DND-41 (cell line): ENCODE results near the gene CCNL1.
A peak's percentile ranks its signal among the peaks of the same experiment; 100 is the strongest.

Experiments
- ATAC-seq: fragments of 200-7000 bp; cut with Tn5 transposase; 3 replicates; pipeline ENCODE4 v1.9.1; 2021; ENCODE audit warnings: low read depth; ENCODE audit not compliant: insufficient read depth
- DNase-seq: peaks from one replicate; pipeline ENCODE4 v3.0.0-alpha.2; 2020
- H2AFZ ChIP-seq: 2 replicates; pipeline ENCODE4 v1.6.0; 2012; ENCODE audit warnings: low read depth, low read length
- H3K27ac ChIP-seq: 2 replicates; pipeline ENCODE4 v1.5.1; 2012; ENCODE audit warnings: low read length, inconsistent platforms
- H3K27me3 ChIP-seq: fragments of 200-600 bp; sonication (generic); 2 replicates; pipeline ENCODE4 v1.6.0; 2012; ENCODE audit warnings: low read length, mild to moderate bottlenecking, inconsistent platforms; ENCODE audit not compliant: insufficient read depth, poor library complexity
- H3K36me3 ChIP-seq: 2 replicates; pipeline ENCODE4 v1.5.1; 2012; ENCODE audit warnings: low read length, inconsistent platforms; ENCODE audit not compliant: insufficient read depth
- H3K4me1 ChIP-seq: 2 replicates; pipeline ENCODE4 v1.5.1; 2012; ENCODE audit warnings: mild to moderate bottlenecking, low read length; ENCODE audit not compliant: insufficient read depth
- H3K4me2 ChIP-seq: 2 replicates; pipeline ENCODE4 v1.6.0; 2012; ENCODE audit warnings: mild to moderate bottlenecking, moderate library complexity, low read length, inconsistent platforms; ENCODE audit not compliant: insufficient read depth
- H3K4me3 ChIP-seq, 2 experiments: fragments of 200-600 bp in 1 of 2; shearing (Covaris generic) in 1 of 2; 2 replicates each; pipeline ENCODE4 v1.5.1; 2012 to 2016; ENCODE audit warnings: inconsistent platforms in 2 of 2, low read length in 2 of 2, mild to moderate bottlenecking in 2 of 2, low read depth in 1 of 2, moderate library complexity in 1 of 2
- H3K79me2 ChIP-seq: 2 replicates; pipeline ENCODE4 v1.6.0; 2012; ENCODE audit warnings: low read length, inconsistent platforms; ENCODE audit not compliant: insufficient read depth
- H3K9ac ChIP-seq: 2 replicates; pipeline ENCODE4 v1.6.0; 2012; ENCODE audit warnings: low read depth, mild to moderate bottlenecking, inconsistent platforms, low read length, moderate library complexity
- H3K9me3 ChIP-seq: 2 replicates; pipeline ENCODE4 v1.5.1; 2012; ENCODE audit warnings: low read length, moderate library complexity, mild to moderate bottlenecking, inconsistent platforms; ENCODE audit not compliant: insufficient read depth, severe bottlenecking
- H4K20me1 ChIP-seq: 2 replicates; pipeline ENCODE4 v1.6.0; 2012; ENCODE audit warnings: low read length; ENCODE audit not compliant: insufficient read depth
- CTCF ChIP-seq: IDR thresholded peaks from 2 replicates; pipeline ENCODE4 v1.5.1; 2012; ENCODE audit warnings: borderline replicate concordance, low read length, moderate library complexity, mild to moderate bottlenecking; ENCODE audit not compliant: poor library complexity, severe bottlenecking; ENCODE audit errors: extremely low read depth
- EZH2 ChIP-seq: IDR thresholded peaks from 3 replicates; pipeline ENCODE4 v1.6.1; 2012; ENCODE audit warnings: borderline replicate concordance, low read depth, mild to moderate bottlenecking, moderate library complexity, low read length, inconsistent platforms; ENCODE audit not compliant: severe bottlenecking

CCNL1 gene

GRCh38 chr3:157145606-157146322, 14.2 kb downstream of the CCNL1 start:
- Histone ChIP-seq H3K4me2 (no peak overlapping the region), H3K4me1 (no peaks in the 10 kb centered on the region), H4K20me1 (peaks cover 14% of the 10 kb centered on the region; the same call in 1 of the 2 replicates), H3K9ac (no peak overlapping the region), H3K9me3 (no peaks in the 10 kb centered on the region), H3K27me3 (no peaks in the 10 kb centered on the region), H3K27ac (no peak overlapping the region), H3K4me3 (no peak overlapping the region), H3K36me3 (peaks cover 84% of the 10 kb centered on the region), H3K79me2 (peaks cover 5% of the 10 kb centered on the region; the same call in 1 of the 2 replicates), H2AFZ (no peak overlapping the region)
- TF ChIP-seq CTCF (no peak), EZH2 (no peak)
- no peak for DNase-seq
- peak; percentile 10; the same call in 2 of the 3 replicates for ATAC-seq

- Histone ChIP-seq H3K9ac (no peak overlapping the region), H3K4me2 (no peak overlapping the region), H3K4me3 (no peak overlapping the region), H3K27ac (no peak overlapping the region), H4K20me1 (peaks cover under 1% of the 10 kb centered on the region; the same call in 1 of the 2 replicates), H3K9me3 (no peaks in the 10 kb centered on the region), H3K36me3 (peaks cover 53% of the 10 kb centered on the region), H2AFZ (no peak overlapping the region), H3K4me1 (no peaks in the 10 kb centered on the region), H3K79me2 (no peaks in the 10 kb centered on the region), H3K27me3 (no peaks in the 10 kb centered on the region)
- DNase-seq = no peak
- ATAC-seq = no peak
- TF ChIP-seq CTCF (no peak), EZH2 (no peak)
Observed at GRCh38 chr3:157142315-157142714, 17.6 kb downstream of the CCNL1 start.

- Histone ChIP-seq H3K4me2 (no peak overlapping the region), H3K36me3 (peaks cover 31% of the 10 kb centered on the region), H3K9ac (no peak overlapping the region), H3K4me1 (no peaks in the 10 kb centered on the region), H3K9me3 (no peaks in the 10 kb centered on the region), H3K27me3 (no peaks in the 10 kb centered on the region), H3K4me3 (no peak overlapping the region), H3K27ac (no peak overlapping the region), H4K20me1 (no peaks in the 10 kb centered on the region; the same call in 1 of the 2 replicates), H2AFZ (no peak overlapping the region), H3K79me2 (no peaks in the 10 kb centered on the region)
- ATAC-seq = no peak
- TF ChIP-seq EZH2 (no peak), CTCF (no peak)
- no peak for DNase-seq
Observed at GRCh38 chr3:157139938-157140534, 19.9 kb downstream of the CCNL1 start.
